ENCODE data around the gene ABTB2.

Gene ABTB2

GRCh38 chr11:34151166-34151565 is 206.6 kb downstream of the ABTB2 start:
- Mint-ChIP-seq H3K27me3 (no peaks in the 10 kb centered on the region), H3K9me3 (no peaks in the 10 kb centered on the region), H3K4me3 (no peak overlapping the region), H3K36me3 (peaks cover 21% of the 10 kb centered on the region), H3K27ac (no peak overlapping the region), H3K4me1 (no peaks in the 10 kb centered on the region)
- no peak for DNase-seq
- CTCF ChIA-PET = interaction anchor here (1.2 to 2.5 kb wide), 2 partner anchors 23 to 362 kb away, joined by 3 to 9 read pairs; no protein-coding TSS in a partner anchor

GRCh38 chr11:34150494-34151151 is 207.2 kb downstream of the ABTB2 start:
- no peak overlapping the region for H3K4me3 Mint-ChIP-seq
- peaks cover 25% of the 10 kb centered on the region for H3K36me3 Mint-ChIP-seq
- no peak for DNase-seq
- no peak overlapping the region for H3K27ac Mint-ChIP-seq
- H3K4me1 Mint-ChIP-seq = no peaks in the 10 kb centered on the region
- no peaks in the 10 kb centered on the region for H3K27me3 Mint-ChIP-seq
- CTCF ChIA-PET = interaction anchor here (1.2 to 2.5 kb wide), 3 partner anchors 21 to 362 kb away, joined by 3 to 9 read pairs (median 3); no protein-coding TSS in a partner anchor
- no peaks in the 10 kb centered on the region for H3K9me3 Mint-ChIP-seq

GRCh38 chr11:34149786-34150185 is 208.0 kb downstream of the ABTB2 start:
- Mint-ChIP-seq H3K4me1 (no peaks in the 10 kb centered on the region), H3K9me3 (no peaks in the 10 kb centered on the region), H3K36me3 (peaks cover 28% of the 10 kb centered on the region), H3K4me3 (no peak overlapping the region), H3K27me3 (no peaks in the 10 kb centered on the region), H3K27ac (no peak overlapping the region)
- DNase-seq = no peak
- CTCF ChIA-PET = interaction anchor here (1.2 to 2.5 kb wide), 3 partner anchors 21 to 363 kb away, joined by 3 to 9 read pairs (median 3); no protein-coding TSS in a partner anchor

- Mint-ChIP-seq H3K36me3 (peaks cover 30% of the 10 kb centered on the region), H3K4me3 (no peak overlapping the region), H3K27ac (no peak overlapping the region), H3K4me1 (no peaks in the 10 kb centered on the region), H3K9me3 (no peaks in the 10 kb centered on the region), H3K27me3 (no peaks in the 10 kb centered on the region)
- DNase-seq = no peak
- CTCF ChIA-PET = interaction anchor here (1.3 kb wide), 1 partner anchor 22 kb away, joined by 3 read pairs; no protein-coding TSS in a partner anchor
These were observed 208.5 kb downstream of the ABTB2 start for GRCh38 chr11:34149274-34149673.

GRCh38 chr11:34148504-34149165 is 209.2 kb downstream of the ABTB2 start:
- Mint-ChIP-seq H3K9me3 (no peaks in the 10 kb centered on the region), H3K4me3 (no peak overlapping the region), H3K4me1 (no peaks in the 10 kb centered on the region), H3K27ac (no peak overlapping the region), H3K27me3 (no peaks in the 10 kb centered on the region), H3K36me3 (peaks cover 30% of the 10 kb centered on the region)
- CTCF ChIA-PET = no interaction called here
- DNase-seq = no peak

GRCh38 chr11:34147581-34147980 is 210.2 kb downstream of the ABTB2 start:
- no peaks in the 10 kb centered on the region for H3K9me3 Mint-ChIP-seq
- no peak overlapping the region for H3K4me3 Mint-ChIP-seq
- H3K4me1 Mint-ChIP-seq = no peaks in the 10 kb centered on the region
- no peak for DNase-seq
- H3K36me3 Mint-ChIP-seq = peaks cover 39% of the 10 kb centered on the region
- CTCF ChIA-PET = no interaction called here
- no peak overlapping the region for H3K27ac Mint-ChIP-seq
- H3K27me3 Mint-ChIP-seq = no peaks in the 10 kb centered on the region

- CTCF ChIA-PET = interaction anchor here (0.6 kb wide), 1 partner anchor 347 kb away, joined by 3 read pairs; no protein-coding TSS in a partner anchor
- H3K9me3 Mint-ChIP-seq = no peaks in the 10 kb centered on the region
- H3K4me3 Mint-ChIP-seq = no peak overlapping the region
- DNase-seq = no peak
- no peaks in the 10 kb centered on the region for H3K27me3 Mint-ChIP-seq
- peaks cover 42% of the 10 kb centered on the region for H3K36me3 Mint-ChIP-seq
- H3K27ac Mint-ChIP-seq = peak overlapping the region; percentile 7
- H3K4me1 Mint-ChIP-seq = no peaks in the 10 kb centered on the region
These were observed 210.9 kb downstream of the ABTB2 start for GRCh38 chr11:34146866-34147265.

- Mint-ChIP-seq H3K4me3 (no peak overlapping the region), H3K4me1 (no peaks in the 10 kb centered on the region), H3K27me3 (no peaks in the 10 kb centered on the region), H3K27ac (no peak overlapping the region), H3K9me3 (no peaks in the 10 kb centered on the region), H3K36me3 (peaks cover 47% of the 10 kb centered on the region)
- CTCF ChIA-PET = interaction anchor here (0.6 kb wide), 1 partner anchor 348 kb away, joined by 3 read pairs; no protein-coding TSS in a partner anchor
- no peak for DNase-seq
These were observed 211.4 kb downstream of the ABTB2 start for GRCh38 chr11:34146411-34146810.

GRCh38 chr11:34145847-34146381 is 211.9 kb downstream of the ABTB2 start:
- CTCF ChIA-PET = interaction anchor here (1.1 kb wide), 1 partner anchor 10 kb away, joined by 3 read pairs; no protein-coding TSS in a partner anchor
- H3K27me3 Mint-ChIP-seq = no peaks in the 10 kb centered on the region
- DNase-seq = no peak
- H3K27ac Mint-ChIP-seq = peak overlapping the region; percentile 13
- no peaks in the 10 kb centered on the region for H3K9me3 Mint-ChIP-seq
- no peaks in the 10 kb centered on the region for H3K4me1 Mint-ChIP-seq
- no peak overlapping the region for H3K4me3 Mint-ChIP-seq
- H3K36me3 Mint-ChIP-seq = peaks cover 51% of the 10 kb centered on the region

GRCh38 chr11:34145073-34145472 is 212.7 kb downstream of the ABTB2 start:
- no peaks in the 10 kb centered on the region for H3K9me3 Mint-ChIP-seq
- H3K27me3 Mint-ChIP-seq = no peaks in the 10 kb centered on the region
- peaks cover 54% of the 10 kb centered on the region for H3K36me3 Mint-ChIP-seq
- H3K4me3 Mint-ChIP-seq = no peak overlapping the region
- H3K27ac Mint-ChIP-seq = no peak overlapping the region
- no peak for DNase-seq
- H3K4me1 Mint-ChIP-seq = no peaks in the 10 kb centered on the region
- CTCF ChIA-PET = interaction anchor here (0.8 to 1.1 kb wide), 2 partner anchors 11 to 157 kb away, joined by 3 to 5 read pairs; no protein-coding TSS in a partner anchor

- Mint-ChIP-seq H3K4me3 (no peak overlapping the region), H3K9me3 (no peaks in the 10 kb centered on the region), H3K27ac (no peak overlapping the region), H3K36me3 (peaks cover 57% of the 10 kb centered on the region), H3K4me1 (no peaks in the 10 kb centered on the region), H3K27me3 (no peaks in the 10 kb centered on the region)
- no peak for DNase-seq
- CTCF ChIA-PET = interaction anchor here (1.0 kb wide), 1 partner anchor 31 kb away, joined by 3 read pairs; no protein-coding TSS in a partner anchor
These were observed 214.8 kb downstream of the ABTB2 start for GRCh38 chr11:34143048-34143447.

GRCh38 chr11:34140149-34140548 is 217.7 kb downstream of the ABTB2 start:
- H3K4me1 Mint-ChIP-seq = no peaks in the 10 kb centered on the region
- CTCF ChIA-PET = no interaction called here
- H3K27me3 Mint-ChIP-seq = no peaks in the 10 kb centered on the region
- H3K27ac Mint-ChIP-seq = no peak overlapping the region
- no peak for DNase-seq
- no peaks in the 10 kb centered on the region for H3K9me3 Mint-ChIP-seq
- H3K4me3 Mint-ChIP-seq = no peak overlapping the region
- H3K36me3 Mint-ChIP-seq = peaks cover 52% of the 10 kb centered on the region

GRCh38 chr11:34139346-34139745 is 218.5 kb downstream of the ABTB2 start:
- H3K36me3 Mint-ChIP-seq = peaks cover 49% of the 10 kb centered on the region
- no peak overlapping the region for H3K4me3 Mint-ChIP-seq
- CTCF ChIA-PET = no interaction called here

GRCh38 chr11:34136420-34136819 is 221.4 kb downstream of the ABTB2 start:
- DNase-seq = no peak
- Mint-ChIP-seq H3K4me1 (no peaks in the 10 kb centered on the region), H3K27ac (no peak overlapping the region), H3K27me3 (no peaks in the 10 kb centered on the region), H3K36me3 (peaks cover 47% of the 10 kb centered on the region), H3K9me3 (no peaks in the 10 kb centered on the region), H3K4me3 (no peak overlapping the region)
- CTCF ChIA-PET = no interaction called here

More at GRCh38 chr11:34139346-34139745, 218.5 kb downstream of the ABTB2 start:
- no peaks in the 10 kb centered on the region for H3K4me1 Mint-ChIP-seq
- H3K9me3 Mint-ChIP-seq = no peaks in the 10 kb centered on the region
- no peak for DNase-seq
- no peak overlapping the region for H3K27ac Mint-ChIP-seq
- no peaks in the 10 kb centered on the region for H3K27me3 Mint-ChIP-seq
